Motor neuron (in vitro differentiated cells): ENCODE measurements around the gene PCYOX1L. TPM values are rescaled to one million over a fixed set of nuclear protein-coding genes. Genes with fewer than 3 reads are reported as not detected.

ENCODE experiments used
- ATAC-seq, 8 experiments: fragments of 200-7000 bp; cut with Tn5 transposase; replicated peaks in 6 of 8; 2 replicates each; pipeline ENCODE4 v1.8.0; 2021; ENCODE audit warnings: mild to moderate bottlenecking in 8 of 8, moderate library complexity in 8 of 8
- H3K27ac ChIP-seq, 2 donors: fragments of 250-450 bp; sonication (Bioruptor Pico); 2 replicates each; pipeline ENCODE4 v1.9.0; 2021; ENCODE audit warnings: antibody characterized with exemption in 2 of 2, mild to moderate bottlenecking in 2 of 2, moderate library complexity in 1 of 2
- H3K4me1 ChIP-seq, 2 donors: fragments of 250-450 bp; sonication (Bioruptor Pico); replicated peaks in 1 of 2; 2 replicates each; pipeline ENCODE4 v1.6.1; 2021; ENCODE audit warnings: antibody characterized with exemption in 2 of 2, mild to moderate bottlenecking in 2 of 2, moderate library complexity in 1 of 2
- H3K4me3 ChIP-seq, 5 donors: fragments of 250-450 bp; sonication (Bioruptor Pico); 2 replicates each; pipeline ENCODE4 v1.9.0; 2021; ENCODE audit warnings: antibody characterized with exemption in 5 of 5, mild to moderate bottlenecking in 5 of 5, moderate library complexity in 4 of 5
- WGBS, 10 experiments: fragments of 450-650 bp; shearing (Covaris generic); methylation state at CpG; one replicate each; pipeline ENCODE4 v1.0.0; 2022; 5-methylcytosine and 5-hydroxymethylcytosine counted together
- in situ Hi-C, 9 experiments: fragments of 400-800 bp; cut with MboI; loops; one replicate each; pipeline ENCODE4 v1.15.0; 2021; ENCODE audit warnings: low sequenced_read_pairs in 9 of 9, low pct_unique_long_range_greater_than_20kb in 2 of 9; ENCODE audit not compliant: unreplicated experiment in 9 of 9
- total RNA-seq, 8 experiments: library from RNA; unstranded; fragments of 300-600 nt; gene quantifications; 2 replicates each; pipeline versions ENCODE4 v1.2.3 to v1.2.4, GENCODE V29; 2022

Gene PCYOX1L
- total RNA-seq, 8 experiments from 2014 or later, result 8.8 to 20.0 (median 15.6) TPM

GRCh38 chr5:149372932-149373331 is 15.1 kb downstream of the PCYOX1L start:
- no peak overlapping the region for H3K4me3 ChIP-seq
- ATAC-seq, result no peak
- in situ Hi-C loops, result loop anchor here in 3 of 9 experiments (25.0 kb wide), 1 partner anchor 189 kb away; the partner anchor contains the start of gene CSNK1A1 (in 3 of the 3)
- no peaks in the 10 kb centered on the region for H3K4me1 ChIP-seq
- H3K27ac ChIP-seq, result no peak overlapping the region
- 78 to 100% (median 97%) methylated on average over 1 to 3 of the region's 3 CpGs; no CpG with 5 or more reads in 2 of the 10 experiments for WGBS, 10 experiments

- no peak for ATAC-seq
- in situ Hi-C loops, result loop anchor here in 3 of 9 experiments (25.0 kb wide), 1 partner anchor 188 kb away; the partner anchor contains the start of gene CSNK1A1 (in 3 of the 3)
- Histone ChIP-seq H3K4me1 (no peaks in the 10 kb centered on the region), H3K4me3 (no peak overlapping the region), H3K27ac (no peak overlapping the region)
- WGBS, 10 experiments, result 67 to 100% (median 88%) methylated on average over 1 to 10 of the region's 20 CpGs; no CpG with 5 or more reads in 3 of the 10 experiments
Observed at GRCh38 chr5:149374303-149374702, 16.5 kb downstream of the PCYOX1L start.

- H3K27ac ChIP-seq, result no peak overlapping the region
- ATAC-seq, result no peak
- WGBS, 10 experiments, result 67 to 80% (median 71%) methylated on average over 1 to 2 of the region's 3 CpGs; no CpG with 5 or more reads in 7 of the 10 experiments
- no peak overlapping the region for H3K4me3 ChIP-seq
- H3K4me1 ChIP-seq, result no peaks in the 10 kb centered on the region
- in situ Hi-C loops, result loop anchor here in 4 of 9 experiments (5.0 to 25.0 kb wide), 2 partner anchors 62 to 188 kb away; partner anchors contain the start of gene CSNK1A1 (in 3 of the 4)
Observed at GRCh38 chr5:149374801-149375200, 17.0 kb downstream of the PCYOX1L start.

GRCh38 chr5:149375434-149375833 is 17.6 kb downstream of the PCYOX1L start:
- no peak for ATAC-seq
- Histone ChIP-seq H3K4me1 (no peaks in the 10 kb centered on the region), H3K27ac (no peak overlapping the region), H3K4me3 (no peak overlapping the region)
- WGBS, 10 experiments, result 70 to 100% (median 82%) methylated on average over 1 to 6 of the region's 6 CpGs; no CpG with 5 or more reads in 1 of the 10 experiments
- in situ Hi-C loops, result loop anchor here in 1 of 9 experiments (5.0 kb wide), 1 partner anchor 62 kb away; no protein-coding TSS in a partner anchor

GRCh38 chr5:149376104-149376503 is 18.3 kb downstream of the PCYOX1L start:
- 75 to 100% (median 91%) methylated on average over 1 to 5 of the region's 12 CpGs; no CpG with 5 or more reads in 3 of the 10 experiments for WGBS, 10 experiments
- no peak overlapping the region for H3K4me3 ChIP-seq
- H3K27ac ChIP-seq, result no peak overlapping the region
- ATAC-seq, result no peak
- peaks cover 0 to 5% of the 10 kb centered on the region in 2 donors for H3K4me1 ChIP-seq
- in situ Hi-C loops, result loop anchor here in 1 of 9 experiments (5.0 kb wide), 1 partner anchor 61 kb away; no protein-coding TSS in a partner anchor

GRCh38 chr5:149376711-149377447 is 19.0 kb downstream of the PCYOX1L start:
- WGBS, 10 experiments, result 40 to 100% (median 83%) methylated on average over 1 to 3 of the region's 7 CpGs; no CpG with 5 or more reads in 2 of the 10 experiments
- in situ Hi-C loops, result loop anchor here in 1 of 9 experiments (5.0 kb wide), 1 partner anchor 60 kb away; no protein-coding TSS in a partner anchor
- H3K27ac ChIP-seq, result no peak overlapping the region
- ATAC-seq, result no peak
- H3K4me1 ChIP-seq, result peaks cover 0 to 11% of the 10 kb centered on the region in 2 donors
- no peak overlapping the region for H3K4me3 ChIP-seq

- no peak for ATAC-seq
- Histone ChIP-seq H3K4me3 (no peak overlapping the region), H3K27ac (no peak overlapping the region), H3K4me1 (peaks cover 0 to 11% of the 10 kb centered on the region in 2 donors)
- in situ Hi-C loops, result loop anchor here in 1 of 9 experiments (5.0 kb wide), 1 partner anchor 59 kb away; no protein-coding TSS in a partner anchor
- 0 to 80% (median 55%) methylated on average over 1 to 2 of the region's 5 CpGs; no CpG with 5 or more reads in 4 of the 10 experiments for WGBS, 10 experiments
Observed at GRCh38 chr5:149378241-149378820, 20.5 kb downstream of the PCYOX1L start.

GRCh38 chr5:149379177-149379761 is 21.4 kb downstream of the PCYOX1L start, which contains the start of gene IL17B:
IL17B (minus strand) TSS chr5:149379292; CDS start chr5:149379225, 67 bp downstream.
- in situ Hi-C loops, result loop anchor here in 1 of 9 experiments (5.0 kb wide), 1 partner anchor 58 kb away; no protein-coding TSS in a partner anchor
- H3K27ac ChIP-seq, result no peak within 1 kb of the TSS
- WGBS, 10 experiments, result 87 to 100% (median 94%) methylated on average over 1 to 6 of the region's 22 CpGs; no CpG with 5 or more reads in 3 of the 10 experiments
- peaks cover 0 to 11% of the 10 kb centered on the region in 2 donors for H3K4me1 ChIP-seq
- no peak for ATAC-seq
- H3K4me3 ChIP-seq, result no peak within 1 kb of the TSS

GRCh38 chr5:149379818-149380374 is 22.1 kb downstream of the PCYOX1L start:
- H3K27ac ChIP-seq, result no peak overlapping the region
- H3K4me1 ChIP-seq, result peaks cover 0 to 11% of the 10 kb centered on the region in 2 donors
- no peak overlapping the region for H3K4me3 ChIP-seq
- WGBS, 10 experiments, result 100% methylated on average over 1 to 4 of the region's 5 CpGs; no CpG with 5 or more reads in 4 of the 10 experiments
- in situ Hi-C loops, result loop anchor here in 2 of 9 experiments (5.0 to 10.0 kb wide), 2 partner anchors 55 to 57 kb away; no protein-coding TSS in a partner anchor
- ATAC-seq, result no peak

- H3K27ac ChIP-seq, result no peak overlapping the region
- H3K4me1 ChIP-seq, result peaks cover 0 to 11% of the 10 kb centered on the region in 2 donors
- 53 to 100% (median 78%) methylated on average over 1 to 7 of the region's 16 CpGs; no CpG with 5 or more reads in 3 of the 10 experiments for WGBS, 10 experiments
- in situ Hi-C loops, result loop anchor here in 1 of 9 experiments (10.0 kb wide), 1 partner anchor 54 kb away; no protein-coding TSS in a partner anchor
- H3K4me3 ChIP-seq, result no peak overlapping the region
- ATAC-seq, result peak in 7 of 8 experiments; percentile 7 to 74 (median 40)
Observed at GRCh38 chr5:149380466-149381121, 22.7 kb downstream of the PCYOX1L start.

- WGBS, 10 experiments, result 0 to 87% (median 59%) methylated on average over 1 to 4 of the region's 8 CpGs; no CpG with 5 or more reads in 6 of the 10 experiments
- in situ Hi-C loops, result loop anchor here in 1 of 9 experiments (10.0 kb wide), 1 partner anchor 53 kb away; no protein-coding TSS in a partner anchor
- Histone ChIP-seq H3K4me1 (peaks cover 0 to 11% of the 10 kb centered on the region in 2 donors), H3K4me3 (no peak overlapping the region), H3K27ac (no peak overlapping the region)
- peak in 7 of 8 experiments; percentile 17 to 48 (median 32) for ATAC-seq
Observed at GRCh38 chr5:149381261-149381985, 23.6 kb downstream of the PCYOX1L start.
